AG09319 (cell line): ENCODE results near the gene AKAP3.

ENCODE experiments used
- DNase-seq: peaks from one replicate; pipeline ENCODE4 v3.0.0-alpha.2; 2010; ENCODE audit warnings: low read depth; ENCODE audit errors: extremely low read depth
- TF ChIP-seq, protein P1 (sequence below): IDR thresholded peaks from 2 replicates; pipeline ENCODE4 v1.5.1; 2011; ENCODE audit warnings: low read depth, mild to moderate bottlenecking, inconsistent platforms, low read length, moderate library complexity

AKAP3 gene

DNA sequence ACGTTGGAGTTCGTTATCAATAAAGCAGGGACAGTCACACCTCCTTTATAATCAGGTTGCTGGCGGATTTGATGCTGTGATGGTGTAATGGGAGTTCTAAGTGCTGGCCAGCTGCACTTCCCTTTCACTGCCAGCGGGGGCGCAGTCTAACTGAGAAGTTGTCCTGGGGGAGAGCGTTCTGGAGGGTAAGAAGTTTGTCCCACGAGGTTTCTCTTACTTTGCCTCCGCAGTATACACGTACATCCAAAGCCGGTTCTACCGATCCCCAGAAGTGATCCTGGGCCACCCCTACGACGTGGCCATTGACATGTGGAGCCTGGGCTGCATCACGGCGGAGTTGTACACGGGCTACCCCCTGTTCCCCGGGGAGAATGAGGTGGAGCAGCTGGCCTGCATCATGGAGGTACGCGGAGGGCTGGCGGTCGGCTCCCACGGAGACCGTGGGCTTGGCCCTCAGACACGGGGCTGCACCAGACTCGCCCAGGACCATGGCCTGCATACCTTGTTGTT is 44.1 kb downstream of the AKAP3 start:
- DNase-seq = peak; percentile 70
- TF ChIP-seq, protein P1, sequence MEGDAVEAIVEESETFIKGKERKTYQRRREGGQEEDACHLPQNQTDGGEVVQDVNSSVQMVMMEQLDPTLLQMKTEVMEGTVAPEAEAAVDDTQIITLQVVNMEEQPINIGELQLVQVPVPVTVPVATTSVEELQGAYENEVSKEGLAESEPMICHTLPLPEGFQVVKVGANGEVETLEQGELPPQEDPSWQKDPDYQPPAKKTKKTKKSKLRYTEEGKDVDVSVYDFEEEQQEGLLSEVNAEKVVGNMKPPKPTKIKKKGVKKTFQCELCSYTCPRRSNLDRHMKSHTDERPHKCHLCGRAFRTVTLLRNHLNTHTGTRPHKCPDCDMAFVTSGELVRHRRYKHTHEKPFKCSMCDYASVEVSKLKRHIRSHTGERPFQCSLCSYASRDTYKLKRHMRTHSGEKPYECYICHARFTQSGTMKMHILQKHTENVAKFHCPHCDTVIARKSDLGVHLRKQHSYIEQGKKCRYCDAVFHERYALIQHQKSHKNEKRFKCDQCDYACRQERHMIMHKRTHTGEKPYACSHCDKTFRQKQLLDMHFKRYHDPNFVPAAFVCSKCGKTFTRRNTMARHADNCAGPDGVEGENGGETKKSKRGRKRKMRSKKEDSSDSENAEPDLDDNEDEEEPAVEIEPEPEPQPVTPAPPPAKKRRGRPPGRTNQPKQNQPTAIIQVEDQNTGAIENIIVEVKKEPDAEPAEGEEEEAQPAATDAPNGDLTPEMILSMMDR = no peak; the same call in none of the 2 replicates

DNA sequence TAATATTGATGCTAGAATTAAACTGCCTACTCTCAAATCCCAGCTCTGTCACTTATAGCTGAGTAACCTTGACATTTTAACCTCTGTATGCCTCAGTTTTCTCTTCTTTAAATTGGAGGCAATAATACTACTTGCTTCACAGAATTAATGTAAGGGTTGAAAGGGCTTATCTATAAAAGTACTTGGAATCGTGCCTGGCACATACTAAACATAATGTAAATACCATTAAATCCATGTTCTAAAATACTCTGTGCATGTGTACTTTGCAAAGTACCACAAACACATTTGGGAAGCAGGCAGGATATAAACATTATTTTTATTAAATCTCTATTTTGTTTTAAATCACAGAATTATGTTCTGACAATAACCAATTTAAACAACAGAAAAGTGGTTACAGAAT is 44.9 kb downstream of the AKAP3 start:
- TF ChIP-seq, protein P1 = no peak
- DNase-seq = no peak

DNA sequence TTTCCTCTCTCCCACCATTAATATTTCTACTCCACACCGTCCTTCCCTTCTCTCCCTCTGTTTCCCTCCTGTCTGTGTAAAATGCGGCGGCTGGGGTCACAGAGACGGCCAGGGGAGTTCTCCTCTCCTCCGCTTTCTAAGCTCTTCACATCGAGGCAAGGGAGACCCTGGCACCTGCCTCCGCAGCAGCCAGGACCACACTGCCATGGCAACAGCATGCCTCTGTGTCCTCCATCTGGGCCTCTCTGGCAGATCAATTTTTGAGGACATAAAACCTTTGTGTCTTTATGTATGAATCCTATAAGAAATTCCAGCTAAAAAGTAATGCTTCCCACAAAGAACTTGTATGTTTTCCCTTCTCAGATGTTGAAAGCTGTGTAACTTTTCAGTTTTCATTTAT is 45.4 kb downstream of the AKAP3 start:
- DNase-seq = no peak
- TF ChIP-seq, protein P1 = no peak

DNA sequence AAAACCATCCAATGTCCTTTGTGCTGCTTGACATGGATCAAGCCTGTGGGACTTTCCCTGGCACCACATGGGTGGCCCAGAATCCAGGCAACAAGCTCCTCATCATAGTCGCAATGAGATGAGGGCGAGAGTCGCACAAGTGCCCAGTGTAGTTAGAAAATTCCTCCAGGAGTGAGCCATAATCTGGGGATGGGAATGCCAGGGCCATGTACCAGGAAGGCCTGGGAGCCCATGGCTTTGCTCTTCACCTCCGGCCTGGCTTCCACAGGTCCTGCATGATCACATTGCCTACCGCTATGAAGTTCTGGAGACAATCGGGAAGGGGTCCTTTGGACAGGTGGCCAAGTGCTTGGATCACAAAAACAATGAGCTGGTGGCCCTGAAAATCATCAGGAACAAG is 53.0 kb downstream of the AKAP3 start:
- TF ChIP-seq, protein P1 = no peak

DNA sequence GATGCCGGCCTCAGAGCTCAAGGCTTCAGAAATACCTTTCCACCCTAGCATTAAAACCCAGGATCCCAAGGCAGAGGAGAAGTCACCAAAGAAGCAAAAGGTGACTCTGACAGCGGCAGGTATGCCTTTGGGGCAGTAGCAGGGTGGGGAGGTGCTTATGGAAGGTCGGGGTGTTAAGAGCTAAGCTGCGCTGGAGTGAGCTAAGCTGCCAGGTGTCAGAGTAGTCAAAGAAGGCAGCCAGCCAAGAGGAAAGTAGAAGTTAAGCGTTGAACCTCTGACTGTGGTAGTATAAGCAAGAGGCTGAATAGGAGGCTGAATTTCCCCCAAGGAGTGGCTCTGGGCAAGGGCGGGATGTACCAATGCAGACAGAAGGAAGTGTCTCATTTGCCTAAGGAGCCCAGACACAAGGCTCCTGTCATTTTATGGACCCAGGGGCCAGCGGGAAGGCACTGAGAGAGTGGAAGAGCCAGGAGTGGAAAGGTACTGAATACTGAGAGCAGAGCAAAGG is 57.6 kb downstream of the AKAP3 start:
- DNase-seq = no peak
- TF ChIP-seq, protein P1 = no peak

More for the DNA sequence above, 53.0 kb downstream of the AKAP3 start:
- no peak for DNase-seq

DNA sequence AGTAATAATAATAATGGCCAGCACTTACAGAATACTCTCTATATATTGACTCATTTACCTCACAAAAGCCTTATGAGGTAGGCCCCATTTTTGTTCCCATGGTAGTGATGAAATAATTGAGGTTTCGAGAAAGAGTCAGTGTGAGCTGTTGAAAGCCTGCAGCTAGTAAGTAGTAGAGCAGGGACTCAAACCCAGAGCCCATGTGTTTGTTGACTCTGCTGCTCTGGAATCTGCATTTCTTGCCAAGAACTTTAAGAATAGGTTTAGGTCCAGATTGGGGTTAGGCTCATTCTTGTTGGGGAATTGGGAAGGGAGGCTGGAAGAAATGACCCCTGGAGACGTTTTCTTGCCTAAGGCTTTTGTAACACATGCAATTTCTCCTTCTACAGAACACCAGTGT is 58.9 kb downstream of the AKAP3 start:
- TF ChIP-seq, protein P1 = no peak
- DNase-seq = no peak

DNA sequence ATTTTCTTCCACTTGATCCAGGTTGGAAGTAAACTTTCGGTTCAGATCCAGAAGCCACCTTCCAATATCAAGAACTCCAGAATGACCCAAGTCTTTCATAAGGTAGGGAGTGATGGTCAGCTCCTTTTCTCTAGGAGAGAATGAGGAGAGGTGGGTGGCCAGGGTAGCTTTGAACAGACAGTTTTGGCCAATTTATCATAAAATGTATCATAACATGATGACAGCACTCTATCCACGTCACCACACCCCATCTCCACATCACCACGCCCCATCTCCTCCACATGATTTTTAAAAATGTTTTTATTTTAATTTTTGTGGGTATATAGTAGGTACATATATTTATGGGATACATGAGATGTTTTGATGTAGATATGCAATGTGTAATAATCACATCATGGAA is 59.9 kb downstream of the AKAP3 start:
- DNase-seq = no peak
- TF ChIP-seq, protein P1 = no peak
